GM18873 (cell line): ENCODE data around the gene PABPC1L.

Experiments
- ATAC-seq: cut with Tn5 transposase; IDR thresholded peaks from one replicate; pipeline ENCODE4 v1.9.1; 2021; ENCODE audit warnings: mild to moderate bottlenecking, moderate library complexity, moderate number of reproducible peaks; ENCODE audit not compliant: unreplicated experiment, low FRiP score

Gene PABPC1L

GRCh38 chr20:44963325-44964215, 53.7 kb downstream of the PABPC1L start:
- ATAC-seq = no peak

- no peak for ATAC-seq
Observed at GRCh38 chr20:44965651-44966029, 55.8 kb downstream of the PABPC1L start.

- peak; percentile 60 for ATAC-seq
Observed at GRCh38 chr20:44966030-44966961, 56.4 kb downstream of the PABPC1L start, which contains the start of gene STK4. STK4 (plus strand) TSS chr20:44966512; CDS start chr20:44966569, 57 bp downstream.

- ATAC-seq = no peak
Observed at GRCh38 chr20:44967207-44967807, 57.4 kb downstream of the PABPC1L start.

GRCh38 chr20:44969300-44969894, 59.5 kb downstream of the PABPC1L start:
- no peak for ATAC-seq

- ATAC-seq = no peak
Observed at GRCh38 chr20:44970243-44970757, 60.4 kb downstream of the PABPC1L start.

- no peak for ATAC-seq
Observed at GRCh38 chr20:44973053-44973452, 63.2 kb downstream of the PABPC1L start.

GRCh38 chr20:44976698-44977097, 66.8 kb downstream of the PABPC1L start:
- no peak for ATAC-seq

GRCh38 chr20:44979090-44979621, 69.3 kb downstream of the PABPC1L start:
- ATAC-seq = peak; percentile 75

GRCh38 chr20:44981736-44982406, 72.0 kb downstream of the PABPC1L start:
- no peak for ATAC-seq

GRCh38 chr20:44983093-44983674, 73.3 kb downstream of the PABPC1L start:
- ATAC-seq = no peak

GRCh38 chr20:44988631-44989171, 78.8 kb downstream of the PABPC1L start:
- ATAC-seq = no peak
